GM23338 (cell line): ENCODE data around the gene PSMG1.

Experiments
- CREB1 ChIP-seq: fragments of 250-450 bp; sonication (Bioruptor Pico); IDR thresholded peaks from 2 replicates; pipeline ENCODE4 v1.5.0; 2020; ENCODE audit warnings: low read depth, mild to moderate bottlenecking, moderate library complexity
- CTCF ChIP-seq, 2 experiments: fragments of 200-600 bp in 1 of 2; sonication (generic) in 1 of 2; conservative IDR thresholded peaks; 2 replicates each; pipeline versions ENCODE4 v1.5.1 to v1.6.1; 2016 to 2017; ENCODE audit warnings: antibody characterized with exemption in 2 of 2, low read depth in 2 of 2, mild to moderate bottlenecking in 2 of 2, moderate library complexity in 1 of 2
- EZH2 ChIP-seq: fragments of 200-600 bp; sonication (generic); IDR thresholded peaks from one replicate; pipeline ENCODE4 v1.8.0; 2017; ENCODE audit warnings: antibody characterized with exemption, mild to moderate bottlenecking, low read depth; ENCODE audit not compliant: unreplicated experiment
- EZH2phosphoT487 ChIP-seq: fragments of 200-600 bp; sonication (generic); IDR thresholded peaks from one replicate; pipeline ENCODE4 v1.8.1; 2018; ENCODE audit warnings: antibody characterized with exemption; ENCODE audit not compliant: unreplicated experiment
- JUNB ChIP-seq: IDR thresholded peaks from one replicate; pipeline ENCODE4 v1.6.1; 2016; ENCODE audit warnings: antibody characterized with exemption; ENCODE audit not compliant: unreplicated experiment
- NANOG ChIP-seq: IDR thresholded peaks from 2 replicates; pipeline ENCODE4 v1.6.1; 2016; ENCODE audit warnings: antibody characterized with exemption, borderline replicate concordance
- POLR2AphosphoS5 ChIP-seq: IDR thresholded peaks from 2 replicates; pipeline ENCODE4 v1.6.1; 2016; ENCODE audit warnings: antibody characterized with exemption, low read depth
- STAT1 ChIP-seq: IDR thresholded peaks from one replicate; pipeline ENCODE4 v1.6.1; 2016; ENCODE audit warnings: antibody characterized with exemption; ENCODE audit not compliant: unreplicated experiment
- ZNF331 ChIP-seq: fragments of 250-450 bp; sonication (Bioruptor Pico); IDR thresholded peaks from 2 replicates; pipeline ENCODE4 v1.5.0; 2020; ENCODE audit warnings: low read depth, mild to moderate bottlenecking, moderate library complexity
- TF ChIP-seq, protein P1 (sequence below): IDR thresholded peaks from one replicate; pipeline ENCODE4 v1.6.1; 2018; ENCODE audit warnings: antibody characterized with exemption; ENCODE audit not compliant: unreplicated experiment
- TF ChIP-seq, protein P2 (sequence below): IDR thresholded peaks from 2 replicates; pipeline ENCODE4 v1.6.1; 2016; ENCODE audit warnings: antibody characterized with exemption

GRCh38 chr21:39164523-39164922 lies 18.7 kb downstream of the PSMG1 start:
- TF ChIP-seq CTCF (conservative IDR thresholded peaks at IDR 0.05; ENCODE audit: low read depth in 2 of 2) = no peak
- TF ChIP-seq, protein P1, sequence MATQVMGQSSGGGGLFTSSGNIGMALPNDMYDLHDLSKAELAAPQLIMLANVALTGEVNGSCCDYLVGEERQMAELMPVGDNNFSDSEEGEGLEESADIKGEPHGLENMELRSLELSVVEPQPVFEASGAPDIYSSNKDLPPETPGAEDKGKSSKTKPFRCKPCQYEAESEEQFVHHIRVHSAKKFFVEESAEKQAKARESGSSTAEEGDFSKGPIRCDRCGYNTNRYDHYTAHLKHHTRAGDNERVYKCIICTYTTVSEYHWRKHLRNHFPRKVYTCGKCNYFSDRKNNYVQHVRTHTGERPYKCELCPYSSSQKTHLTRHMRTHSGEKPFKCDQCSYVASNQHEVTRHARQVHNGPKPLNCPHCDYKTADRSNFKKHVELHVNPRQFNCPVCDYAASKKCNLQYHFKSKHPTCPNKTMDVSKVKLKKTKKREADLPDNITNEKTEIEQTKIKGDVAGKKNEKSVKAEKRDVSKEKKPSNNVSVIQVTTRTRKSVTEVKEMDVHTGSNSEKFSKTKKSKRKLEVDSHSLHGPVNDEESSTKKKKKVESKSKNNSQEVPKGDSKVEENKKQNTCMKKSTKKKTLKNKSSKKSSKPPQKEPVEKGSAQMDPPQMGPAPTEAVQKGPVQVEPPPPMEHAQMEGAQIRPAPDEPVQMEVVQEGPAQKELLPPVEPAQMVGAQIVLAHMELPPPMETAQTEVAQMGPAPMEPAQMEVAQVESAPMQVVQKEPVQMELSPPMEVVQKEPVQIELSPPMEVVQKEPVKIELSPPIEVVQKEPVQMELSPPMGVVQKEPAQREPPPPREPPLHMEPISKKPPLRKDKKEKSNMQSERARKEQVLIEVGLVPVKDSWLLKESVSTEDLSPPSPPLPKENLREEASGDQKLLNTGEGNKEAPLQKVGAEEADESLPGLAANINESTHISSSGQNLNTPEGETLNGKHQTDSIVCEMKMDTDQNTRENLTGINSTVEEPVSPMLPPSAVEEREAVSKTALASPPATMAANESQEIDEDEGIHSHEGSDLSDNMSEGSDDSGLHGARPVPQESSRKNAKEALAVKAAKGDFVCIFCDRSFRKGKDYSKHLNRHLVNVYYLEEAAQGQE = no peak
- TF ChIP-seq POLR2AphosphoS5 = no peak
- no peak for TF ChIP-seq CREB1 (CRISPR knock-in tag)
- TF ChIP-seq EZH2 = no peak
- TF ChIP-seq EZH2phosphoT487 = no peak
- TF ChIP-seq JUNB = no peak
- TF ChIP-seq, protein P2, sequence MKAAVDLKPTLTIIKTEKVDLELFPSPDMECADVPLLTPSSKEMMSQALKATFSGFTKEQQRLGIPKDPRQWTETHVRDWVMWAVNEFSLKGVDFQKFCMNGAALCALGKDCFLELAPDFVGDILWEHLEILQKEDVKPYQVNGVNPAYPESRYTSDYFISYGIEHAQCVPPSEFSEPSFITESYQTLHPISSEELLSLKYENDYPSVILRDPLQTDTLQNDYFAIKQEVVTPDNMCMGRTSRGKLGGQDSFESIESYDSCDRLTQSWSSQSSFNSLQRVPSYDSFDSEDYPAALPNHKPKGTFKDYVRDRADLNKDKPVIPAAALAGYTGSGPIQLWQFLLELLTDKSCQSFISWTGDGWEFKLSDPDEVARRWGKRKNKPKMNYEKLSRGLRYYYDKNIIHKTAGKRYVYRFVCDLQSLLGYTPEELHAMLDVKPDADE = no peak
- no peak for TF ChIP-seq STAT1
- no peak for TF ChIP-seq ZNF331 (CRISPR knock-in tag)
- TF ChIP-seq NANOG = no peak
